Psoas muscle (tissue), 8 donors: ENCODE measurements around the gene SLC26A5. TPM values are rescaled to one million over a fixed set of nuclear protein-coding genes. Genes with fewer than 3 reads are reported as not detected.

Source experiments
- ATAC-seq, 4 donors: fragments of 200-7000 bp; cut with Tn5 transposase; one replicate each; pipeline ENCODE4 v1.9.1; 2020; ENCODE audit warnings: moderate library complexity in 3 of 4, mild to moderate bottlenecking in 2 of 4
- DNase-seq, 2 donors: peaks; one replicate each; pipeline ENCODE4 v3.0.0-alpha.2; 2020
- H3K27ac ChIP-seq: fragments of 200-600 bp; one replicate; pipeline ENCODE4 v1.8.0; 2022
- H3K27me3 ChIP-seq, 3 donors: fragments of 200-600 bp in 1 of 3; one replicate each; pipeline versions ENCODE4 v1.6.1 to v1.8.0; 2013 to 2022; ENCODE audit warnings: low read length in 2 of 3, mild to moderate bottlenecking in 2 of 3, moderate library complexity in 1 of 3; ENCODE audit not compliant: insufficient read depth in 3 of 3
- H3K36me3 ChIP-seq, 2 donors: fragments of 200-600 bp in 1 of 2; one replicate each; pipeline versions ENCODE4 v1.6.1 to v1.8.0; 2013 to 2022; ENCODE audit warnings: low read depth in 1 of 2, mild to moderate bottlenecking in 1 of 2, moderate library complexity in 1 of 2; ENCODE audit not compliant: insufficient read depth in 1 of 2
- H3K4me1 ChIP-seq: fragments of 200-600 bp; one replicate; pipeline ENCODE4 v1.8.0; 2022
- H3K4me3 ChIP-seq: fragments of 200-600 bp; one replicate; pipeline ENCODE4 v1.8.0; 2022; ENCODE audit warnings: mild to moderate bottlenecking
- H3K9me3 ChIP-seq: fragments of 200-600 bp; one replicate; pipeline ENCODE4 v1.8.0; 2022
- CTCF ChIP-seq: fragments of 200-600 bp; IDR thresholded peaks from one replicate; pipeline ENCODE4 v1.8.0; 2022; ENCODE audit warnings: antibody characterized with exemption
- WGBS, 3 donors: extraction: QIAGEN DNeasy Blood & Tissue Kit; methylation state at CpG; one replicate each; pipeline versions ENCODE4 v1.1.6 to v1.1.7; 2013; 5-methylcytosine and 5-hydroxymethylcytosine counted together
- intact Hi-C, 2 donors: fragments of 100-400 bp; cut with DNase I; formaldehyde crosslinking; loops; one replicate each; pipeline versions ENCODE4 v1.11.0 to v1.14.2; 2022
- polyA plus RNA-seq, 3 donors: library from polyadenylated mRNA; stranded (reverse); fragments of 200-250 nt; gene quantifications; one replicate each; pipeline ENCODE4 v1.2.3, GENCODE V29; 2013
- total RNA-seq, 4 donors: library from RNA; stranded (reverse); fragmentation: NEBNext Ultra II Directional in 2 of 4; extraction: Animal tissue kit (Norgen Biotek cat#: 25700) in 2 of 4; gene quantifications; one replicate each; pipeline versions ENCODE4 v1.2.1 to v1.2.4, GENCODE V29; 2021 to 2023
- donor health status: healthy with polysubstance abuse.
- donor health status: DM: no; HTN: no; CAD: no; lungs with moderate emphysema.
- donor health status: Bipolar disorder and iron deficiency.
- donor health status: healthy.
- donor health status: DM: yes; HTN: yes; CAD: no.
- donor health status: DM: no; HTN: no; CAD: no.
- donor health status: DM: no; HTN: no; CAD: no.
- donor health status: DM: yes; HTN: yes; CAD: no.

SLC26A5 gene
- total and polyA plus RNA-seq, 7 donors, result not detected

GRCh38 chr7:103395071-103395470 lies 50.9 kb downstream of the SLC26A5 start:
- H3K4me1 ChIP-seq, result no peaks in the 10 kb centered on the region
- no peaks in the 10 kb centered on the region for H3K27me3 ChIP-seq
- no peak overlapping the region for H3K27ac ChIP-seq
- 41 to 87% (median 72%) methylated on average over 1 of the region's 1 CpG for WGBS, 3 donors
- no peaks in the 10 kb centered on the region for H3K36me3 ChIP-seq
- H3K9me3 ChIP-seq, result no peaks in the 10 kb centered on the region
- no peak overlapping the region for H3K4me3 ChIP-seq
- ATAC-seq (no peak), DNase-seq (no peak)
- TF ChIP-seq CTCF, result no peak
- intact Hi-C loops, result no loop called here

- no peaks in the 10 kb centered on the region for H3K36me3 ChIP-seq
- H3K27me3 ChIP-seq, result no peaks in the 10 kb centered on the region
- ATAC-seq (no peak), DNase-seq (no peak)
- no peak overlapping the region for H3K27ac ChIP-seq
- 71 to 83% (median 83%) methylated on average over 4 of the region's 4 CpGs for WGBS, 3 donors
- intact Hi-C loops, result no loop called here
- H3K4me3 ChIP-seq, result no peak overlapping the region
- no peaks in the 10 kb centered on the region for H3K4me1 ChIP-seq
- no peaks in the 10 kb centered on the region for H3K9me3 ChIP-seq
- TF ChIP-seq CTCF, result no peak
Observed at GRCh38 chr7:103394566-103394965, 51.4 kb downstream of the SLC26A5 start.

DNA sequence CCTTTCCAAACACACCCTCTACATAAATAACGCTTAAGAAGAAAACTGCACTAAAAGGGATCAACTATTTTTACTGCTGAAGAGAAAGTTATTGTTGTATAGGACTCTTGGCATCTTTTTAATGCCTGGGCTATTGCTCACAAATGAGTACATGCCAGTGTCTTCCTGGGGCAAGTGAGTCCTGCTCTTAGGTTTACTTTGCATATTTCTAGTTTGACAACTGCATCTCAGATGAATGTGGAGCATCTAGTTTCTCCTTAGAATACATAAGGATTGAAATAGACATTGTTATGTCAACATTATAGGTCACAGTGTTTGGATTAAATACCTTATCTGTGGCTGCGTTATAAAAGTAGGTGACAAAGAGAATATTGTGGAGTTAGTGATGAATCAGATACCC lies 54.0 kb downstream of the SLC26A5 start:
- H3K27ac ChIP-seq, result no peak overlapping the region
- no peak for TF ChIP-seq CTCF
- 88 to 89% (median 89%) methylated on average over 2 of the region's 2 CpGs for WGBS, 3 donors
- H3K27me3 ChIP-seq, result no peaks in the 10 kb centered on the region
- H3K9me3 ChIP-seq, result no peaks in the 10 kb centered on the region
- H3K4me1 ChIP-seq, result no peaks in the 10 kb centered on the region
- no peak for DNase-seq
- intact Hi-C loops, result no loop called here
- H3K4me3 ChIP-seq, result no peak overlapping the region
- ATAC-seq, result no peak
- H3K36me3 ChIP-seq, result no peaks in the 10 kb centered on the region

DNA sequence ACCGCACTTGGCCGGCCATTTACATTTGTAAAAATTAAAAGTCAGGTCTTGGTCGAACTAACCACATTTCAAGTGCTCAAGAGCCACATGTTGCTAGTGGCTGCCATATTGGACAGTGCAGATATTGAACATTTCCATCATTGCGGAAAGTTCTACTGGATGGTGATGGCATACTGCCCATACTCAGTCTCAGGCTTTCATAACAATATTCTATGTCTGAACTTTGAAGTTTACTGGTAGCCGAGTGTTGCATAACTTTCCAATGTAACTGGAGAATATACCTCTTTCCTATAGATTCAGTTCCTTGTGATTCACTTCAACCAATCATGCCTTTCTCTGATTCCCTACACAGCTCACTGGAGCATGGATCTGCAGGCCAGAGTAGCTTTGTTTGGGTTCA lies 54.9 kb downstream of the SLC26A5 start:
- TF ChIP-seq CTCF, result no peak
- intact Hi-C loops, result no loop called here

DNA sequence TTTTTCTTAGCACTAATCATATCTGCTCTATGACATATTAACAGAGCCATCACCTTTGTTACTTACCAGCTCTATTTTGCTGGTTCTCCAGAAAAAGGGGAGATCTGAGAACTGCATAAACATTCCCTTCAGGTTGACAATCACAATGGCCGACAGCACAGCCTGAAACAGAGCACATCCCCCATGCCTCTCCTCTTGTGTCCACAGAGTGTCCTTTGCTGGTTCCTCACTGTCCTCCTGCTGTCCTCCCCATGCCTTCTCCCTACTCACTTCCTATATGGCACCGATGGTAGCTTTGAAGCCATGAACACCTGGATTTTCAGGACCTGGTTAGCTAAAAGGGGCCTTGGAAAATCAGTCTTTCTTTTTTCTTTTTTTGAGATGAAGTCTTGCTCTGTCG lies 56.7 kb downstream of the SLC26A5 start:
- TF ChIP-seq CTCF, result no peak
- Histone ChIP-seq H3K27ac (no peak overlapping the region), H3K36me3 (no peaks in the 10 kb centered on the region), H3K4me1 (no peaks in the 10 kb centered on the region), H3K4me3 (no peak overlapping the region), H3K27me3 (no peaks in the 10 kb centered on the region), H3K9me3 (no peaks in the 10 kb centered on the region)
- intact Hi-C loops, result no loop called here
- ATAC-seq, result no peak
- 81 to 88% (median 85%) methylated on average over 3 of the region's 3 CpGs for WGBS, 3 donors
- no peak for DNase-seq

More for the DNA sequence above, 54.9 kb downstream of the SLC26A5 start:
- DNase-seq (no peak), ATAC-seq (no peak)
- Histone ChIP-seq H3K36me3 (no peaks in the 10 kb centered on the region), H3K4me1 (no peaks in the 10 kb centered on the region), H3K9me3 (no peaks in the 10 kb centered on the region), H3K4me3 (no peak overlapping the region), H3K27me3 (no peaks in the 10 kb centered on the region), H3K27ac (no peak overlapping the region)
- 90 to 96% (median 93%) methylated on average over 5 of the region's 5 CpGs for WGBS, 3 donors
